ENCODE measurements around the gene ITGB5.

ITGB5 gene

DNA sequence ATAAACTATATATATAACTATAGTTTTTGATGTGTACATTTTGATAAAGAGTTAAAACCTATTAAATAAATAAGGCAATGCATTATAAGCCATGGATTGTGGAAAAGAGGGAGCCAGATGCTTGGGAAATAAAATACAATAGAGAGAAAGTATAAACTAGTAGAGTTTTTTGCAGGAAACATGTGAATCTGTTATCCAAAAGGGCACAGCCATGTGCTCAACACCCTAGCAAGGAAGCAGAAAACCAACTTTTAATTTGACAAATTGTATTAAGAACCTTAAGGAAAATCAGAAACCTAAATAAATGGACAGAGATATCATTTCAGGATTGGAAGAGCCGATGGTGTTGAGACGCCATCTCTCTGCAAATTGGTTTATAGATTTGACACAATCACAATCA, 63.5 kb downstream of the ITGB5 start:
- DNase-seq (ENCODE audit: low read depth, low spot score), result no peak
- no peak overlapping the region for H3K4me3 ChIP-seq (ENCODE audit: low read length)

DNA sequence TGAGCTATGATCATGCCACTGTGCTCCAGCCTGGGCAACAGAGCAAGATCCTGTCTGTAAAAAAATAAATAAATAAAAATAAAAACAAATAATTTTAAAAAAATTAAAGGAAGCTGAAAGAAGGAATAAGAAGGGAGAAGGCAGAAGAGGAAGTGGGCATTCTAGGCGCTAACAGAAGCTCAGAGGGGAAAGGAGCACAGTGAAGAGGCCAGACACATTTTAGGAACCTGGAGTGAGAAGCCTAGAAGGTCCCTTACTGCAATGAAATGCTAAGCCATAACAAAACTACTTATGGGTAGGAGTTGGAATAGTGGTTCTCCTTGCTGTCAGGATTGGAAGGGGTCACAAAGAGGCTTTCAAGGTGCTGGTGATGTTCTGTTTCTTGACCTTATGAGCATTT, 64.0 kb downstream of the ITGB5 start:
- H3K4me3 ChIP-seq (ENCODE audit: low read length), result no peak overlapping the region
- no peak for DNase-seq (ENCODE audit: low read depth, low spot score)

DNA sequence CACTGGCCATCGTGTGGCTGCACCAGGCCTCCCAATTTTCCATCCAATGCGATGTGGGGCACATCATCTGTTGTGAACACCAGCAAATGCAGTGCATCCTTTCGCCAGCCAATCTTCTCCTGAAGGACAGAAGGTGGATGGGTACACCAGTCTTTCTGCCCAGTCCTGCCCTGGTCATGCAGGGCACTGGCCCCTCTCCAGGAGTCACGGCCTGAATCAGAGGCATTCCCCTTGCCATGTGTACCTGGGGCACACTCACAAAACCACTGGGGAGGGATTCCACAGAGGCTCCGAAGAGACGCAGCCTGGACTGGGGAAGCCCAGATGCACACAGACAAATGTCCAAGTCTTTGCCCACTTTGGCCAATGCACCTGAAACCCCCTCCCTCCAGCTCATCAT, 65.8 kb downstream of the ITGB5 start:
- no peak overlapping the region for H3K4me3 ChIP-seq (ENCODE audit: low read length)
- DNase-seq (ENCODE audit: low read depth, low spot score), result no peak

DNA sequence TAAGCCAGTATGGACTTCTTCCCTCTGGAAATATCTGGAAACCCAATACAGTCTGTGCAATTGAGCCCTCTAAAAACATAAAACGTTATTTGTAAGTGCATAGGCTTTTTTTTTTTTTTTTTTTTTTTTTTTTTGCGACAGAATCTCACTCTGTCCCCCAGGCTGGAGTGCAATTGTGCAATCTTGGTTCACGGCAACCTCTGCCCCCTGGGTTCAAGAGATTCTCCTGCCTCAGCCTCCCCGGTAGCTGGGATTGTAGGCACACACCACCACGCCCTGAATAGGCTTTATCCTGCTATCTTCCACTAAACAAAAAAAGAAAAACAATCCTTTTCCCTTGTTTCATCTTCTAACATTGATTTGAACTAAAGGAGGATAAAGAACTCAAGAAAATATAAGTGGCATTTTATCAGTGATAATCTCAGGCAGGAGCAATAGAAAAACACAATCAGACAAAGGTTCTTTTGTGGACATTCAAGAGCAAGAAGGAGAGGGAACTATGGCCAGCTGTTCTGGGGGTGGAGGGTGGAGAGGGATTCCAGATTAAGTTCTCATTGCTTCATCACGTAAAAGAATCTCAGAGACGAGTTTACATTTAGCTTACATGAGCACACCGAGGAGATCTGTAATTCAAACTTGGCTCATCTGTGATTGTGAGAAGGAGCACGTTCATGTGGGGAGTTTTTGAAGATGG, 68.6 kb downstream of the ITGB5 start:
- no peak for DNase-seq (ENCODE audit: low read depth, low spot score)
- H3K4me3 ChIP-seq (ENCODE audit: low read length), result no peak overlapping the region

DNA sequence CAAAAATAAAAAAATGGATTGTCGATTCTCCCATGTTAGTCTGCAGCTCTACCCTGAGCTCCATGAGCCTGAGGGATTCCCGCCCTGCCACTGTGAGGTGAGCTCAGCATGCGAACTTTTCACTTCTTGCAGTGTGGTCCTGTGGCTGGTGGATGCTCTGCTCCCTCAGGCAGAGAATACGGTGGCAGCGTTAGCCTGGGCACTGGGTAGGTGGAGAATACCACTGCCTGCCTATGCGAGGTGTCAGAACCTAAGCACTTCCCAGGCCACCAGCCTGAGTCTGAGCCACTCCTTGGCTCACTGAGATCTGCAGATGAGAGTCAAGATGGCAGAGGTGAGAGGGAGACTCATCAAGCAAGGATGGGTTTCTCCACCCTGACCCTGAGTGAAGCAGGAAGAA, 70.1 kb downstream of the ITGB5 start:
- DNase-seq (ENCODE audit: low read depth, low spot score), result no peak
- H3K4me3 ChIP-seq (ENCODE audit: low read length), result no peak overlapping the region

DNA sequence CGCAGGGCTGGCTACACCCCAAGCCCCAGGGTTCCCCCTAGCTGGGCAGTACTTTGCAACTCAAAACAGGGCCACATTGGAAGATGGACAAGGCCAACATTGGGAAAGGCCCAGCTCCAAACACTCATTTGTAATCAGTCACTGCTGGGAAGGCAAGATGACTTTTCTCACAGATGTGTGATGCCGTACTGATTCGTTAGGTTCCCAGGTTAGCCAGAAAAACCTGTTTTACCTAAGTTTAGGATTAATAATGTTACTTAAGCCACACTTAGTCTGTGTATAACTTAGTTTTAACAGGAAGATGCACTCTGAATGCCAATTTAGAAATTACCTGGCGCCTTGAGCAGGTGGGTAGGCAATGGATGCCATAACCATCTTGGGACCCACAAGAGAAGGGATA, 71.0 kb downstream of the ITGB5 start:
- no peak for DNase-seq (ENCODE audit: low read depth, low spot score)
- no peak overlapping the region for H3K4me3 ChIP-seq (ENCODE audit: low read length)

DNA sequence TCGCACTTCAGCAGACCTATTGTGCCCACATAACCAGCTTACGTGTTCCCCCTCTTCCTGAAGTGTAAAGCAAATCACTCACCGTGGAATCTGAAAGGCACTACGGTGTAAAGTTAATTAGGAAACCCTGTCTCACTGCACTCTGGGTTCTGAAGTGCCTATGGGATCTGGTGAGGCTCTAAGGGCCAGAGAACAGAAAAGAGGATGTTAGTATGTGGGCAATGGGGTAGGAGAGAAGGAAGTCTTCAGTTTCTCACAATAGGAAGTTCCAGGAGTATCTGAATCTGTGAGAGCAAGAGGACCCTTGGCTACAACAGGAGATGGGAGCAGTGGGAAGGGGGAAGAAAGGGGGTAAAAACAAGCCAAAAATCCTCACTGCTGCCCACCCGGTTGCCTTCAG, 71.4 kb downstream of the ITGB5 start:
- H3K4me3 ChIP-seq (ENCODE audit: low read length), result no peak overlapping the region
- DNase-seq (ENCODE audit: low read depth, low spot score), result no peak

DNA sequence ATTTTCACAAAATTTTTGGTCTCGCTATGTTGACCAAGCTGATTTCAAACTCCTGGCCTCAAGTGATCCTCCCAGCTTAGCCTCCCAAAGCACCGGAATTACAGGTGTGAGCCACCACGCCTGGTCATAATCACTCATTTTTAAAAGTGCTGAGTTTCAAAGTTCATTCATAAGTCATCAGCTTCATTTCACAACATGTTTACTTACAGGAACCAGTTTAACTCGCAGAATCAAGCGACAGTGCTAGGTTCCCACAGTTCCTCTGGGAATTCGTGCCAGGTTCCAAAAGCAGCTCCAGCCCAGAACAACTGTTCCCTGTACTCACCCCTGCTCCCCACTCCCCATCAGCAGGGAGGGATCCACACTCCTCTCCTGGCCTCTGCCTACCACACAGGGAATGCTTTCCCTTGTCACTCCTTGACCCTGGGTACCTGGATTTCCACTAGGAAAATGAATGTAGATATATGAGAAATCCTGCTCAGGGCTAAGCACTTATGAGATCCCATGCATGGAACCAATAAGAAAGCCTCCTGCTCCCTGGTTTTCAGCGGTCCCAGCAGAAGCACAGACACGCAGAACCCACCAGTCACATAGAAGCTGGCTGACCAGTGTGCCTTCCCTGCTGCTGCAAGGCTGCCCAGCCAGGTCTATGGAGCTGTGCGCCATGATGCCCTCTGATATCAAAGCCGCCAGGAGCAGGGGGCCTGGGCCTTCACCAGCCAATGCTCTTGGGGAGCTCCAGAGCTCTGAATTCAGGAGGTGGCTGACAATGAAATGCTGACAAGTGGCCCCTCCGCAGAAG, 72.3 kb downstream of the ITGB5 start:
- no peak overlapping the region for H3K4me3 ChIP-seq (ENCODE audit: low read length)
- DNase-seq (ENCODE audit: low read depth, low spot score), result no peak

DNA sequence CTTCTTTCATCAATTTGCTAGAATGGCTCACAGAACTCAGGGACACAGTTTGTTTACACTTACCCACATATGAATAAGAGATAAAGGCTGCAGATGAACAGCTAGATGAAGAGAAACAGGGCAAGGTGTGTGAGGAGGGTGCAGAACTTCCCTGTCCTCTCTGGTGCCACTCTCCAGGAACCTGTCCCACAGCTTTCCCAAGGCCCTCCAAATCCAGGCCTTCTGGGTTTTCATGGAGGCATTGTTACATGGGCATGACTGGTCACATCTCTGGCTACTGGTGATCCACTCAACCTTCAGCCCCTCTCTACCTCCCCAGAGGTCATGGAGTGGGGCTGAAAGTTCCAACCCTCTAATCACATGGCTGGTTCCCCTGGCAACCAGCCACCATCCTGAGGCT, 73.6 kb downstream of the ITGB5 start:
- no peak overlapping the region for H3K4me3 ChIP-seq (ENCODE audit: low read length)
- DNase-seq (ENCODE audit: low read depth, low spot score), result no peak

DNA sequence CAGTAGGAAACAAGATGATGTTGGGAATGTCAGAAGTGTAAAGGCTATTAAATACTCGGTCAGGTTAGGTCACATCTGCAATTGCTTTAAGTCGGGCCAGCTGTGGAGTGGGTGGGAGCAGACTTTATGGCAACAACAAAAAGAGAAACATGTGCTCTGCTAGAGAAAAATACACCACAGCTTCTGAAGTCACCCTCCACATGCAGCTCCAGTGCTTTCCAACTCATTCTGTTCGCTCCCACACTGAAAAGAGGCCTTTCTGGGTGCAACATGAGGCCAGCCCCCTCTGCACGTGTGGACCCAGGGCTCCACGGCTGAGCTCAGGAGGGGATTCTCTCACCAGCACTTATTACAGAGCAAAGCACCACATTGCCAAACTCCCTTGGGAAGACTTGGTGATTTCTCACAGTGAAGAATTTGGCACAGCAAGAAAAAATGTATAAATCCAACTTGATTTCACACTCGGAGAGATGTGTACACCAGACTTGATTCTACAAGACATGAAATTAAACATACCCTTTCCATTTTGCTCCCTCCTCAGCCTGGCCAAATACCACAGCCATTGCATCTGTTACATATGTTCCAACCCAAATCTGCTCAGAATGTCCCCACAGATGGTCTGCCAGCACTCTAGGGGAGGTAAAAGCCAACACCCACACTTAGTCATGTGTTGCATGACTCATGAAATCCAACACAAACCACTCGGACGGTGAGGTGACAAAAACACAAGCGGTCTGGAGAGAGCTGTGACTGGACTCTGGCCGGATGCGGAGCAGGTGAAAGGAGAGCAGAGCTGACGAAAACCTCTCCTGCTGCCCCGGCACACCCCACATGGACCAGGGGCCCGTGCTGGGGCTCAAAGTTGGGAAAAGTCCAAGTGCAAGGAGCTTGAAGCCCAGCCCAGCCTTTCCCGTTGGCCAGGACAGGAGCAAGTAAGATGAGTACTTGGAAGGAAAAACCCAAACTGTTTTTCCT, 74.6 kb downstream of the ITGB5 start:
- H3K4me3 ChIP-seq (ENCODE audit: low read length), result no peak overlapping the region
- no peak for DNase-seq (ENCODE audit: low read depth, low spot score)

DNA sequence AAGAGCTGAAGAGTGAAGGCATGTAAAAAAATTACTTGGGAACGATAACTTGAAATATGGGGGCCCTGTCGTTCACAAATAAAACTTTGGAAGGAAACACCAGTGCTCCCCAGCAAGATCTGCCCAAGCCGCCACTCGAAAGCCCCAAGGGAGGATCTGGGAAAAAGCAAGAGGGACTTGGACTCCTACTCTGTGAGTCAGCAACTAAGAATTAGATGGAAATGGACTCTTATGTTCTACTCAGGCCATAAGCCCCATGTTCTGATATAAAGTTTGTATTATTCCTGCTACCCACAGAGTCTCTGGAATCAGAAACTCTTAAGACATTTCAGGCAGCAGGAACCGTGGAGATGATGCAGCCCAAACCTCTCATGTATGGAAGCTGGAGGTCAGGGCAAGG, 75.7 kb downstream of the ITGB5 start:
- H3K4me3 ChIP-seq (ENCODE audit: low read length), result no peak overlapping the region
- no peak for DNase-seq (ENCODE audit: low read depth, low spot score)

DNA sequence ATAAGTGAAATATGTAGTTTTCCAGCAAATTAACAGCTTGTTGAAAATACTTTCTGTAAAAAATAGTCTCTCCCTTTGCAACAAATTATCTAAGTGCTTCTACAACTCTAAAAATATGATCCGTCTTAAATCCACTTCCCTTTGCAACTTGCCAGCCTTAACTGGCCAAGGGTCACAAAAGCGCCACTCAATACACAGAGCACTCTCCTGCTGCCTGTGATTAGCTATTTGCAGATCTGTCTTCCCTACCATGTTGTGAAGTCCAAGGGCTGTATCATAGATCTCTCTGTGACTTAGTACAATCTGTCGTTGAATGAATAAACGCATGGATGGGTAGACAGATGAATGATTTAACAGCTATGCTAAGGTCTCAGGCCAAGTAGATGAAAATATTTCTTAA, 76.2 kb downstream of the ITGB5 start:
- DNase-seq (ENCODE audit: low read depth, low spot score), result no peak
- no peak overlapping the region for H3K4me3 ChIP-seq (ENCODE audit: low read length)

DNA sequence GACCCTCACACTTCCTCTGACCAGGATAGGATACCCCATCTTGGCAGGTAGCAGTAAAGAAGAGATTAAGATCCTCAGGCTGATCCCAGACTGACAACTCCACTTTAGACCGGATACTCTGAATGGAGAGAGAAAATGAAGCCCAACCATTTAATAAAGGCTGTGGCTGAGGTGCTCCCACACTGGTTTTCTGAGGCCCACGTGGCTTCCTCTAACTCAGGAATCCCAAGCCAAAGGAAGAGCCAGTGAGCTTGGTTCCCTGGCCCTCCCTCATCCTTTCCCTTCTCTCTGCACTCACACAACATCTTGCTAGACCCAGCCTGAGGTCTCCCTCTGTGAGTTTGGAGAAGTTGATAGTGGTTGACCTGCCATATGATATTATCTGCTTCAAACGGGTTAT, 78.1 kb downstream of the ITGB5 start:
- H3K4me3 ChIP-seq (ENCODE audit: low read length), result no peak overlapping the region
- no peak for DNase-seq (ENCODE audit: low read depth, low spot score)

DNA sequence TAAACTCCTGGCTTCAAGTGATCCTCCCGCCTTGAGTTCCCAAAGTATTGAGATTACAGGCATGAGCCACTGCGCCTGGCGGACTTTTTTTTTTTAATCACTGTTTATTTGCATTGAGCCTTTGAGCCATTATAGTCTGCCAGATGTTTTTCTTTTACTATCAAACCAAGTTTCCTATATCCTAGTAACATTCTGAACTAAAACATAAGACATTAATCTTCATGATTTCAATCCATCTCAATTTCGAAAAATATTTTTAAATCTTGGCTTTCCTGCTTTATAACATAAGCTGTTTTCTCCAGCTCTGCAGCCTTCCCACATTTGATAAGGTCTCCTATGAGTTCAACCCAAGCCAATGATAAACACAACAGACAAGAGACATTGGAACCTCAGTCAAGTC, 81.5 kb downstream of the ITGB5 start:
- H3K4me3 ChIP-seq (ENCODE audit: low read length), result no peak overlapping the region
- no peak for DNase-seq (ENCODE audit: low read depth, low spot score)

DNA sequence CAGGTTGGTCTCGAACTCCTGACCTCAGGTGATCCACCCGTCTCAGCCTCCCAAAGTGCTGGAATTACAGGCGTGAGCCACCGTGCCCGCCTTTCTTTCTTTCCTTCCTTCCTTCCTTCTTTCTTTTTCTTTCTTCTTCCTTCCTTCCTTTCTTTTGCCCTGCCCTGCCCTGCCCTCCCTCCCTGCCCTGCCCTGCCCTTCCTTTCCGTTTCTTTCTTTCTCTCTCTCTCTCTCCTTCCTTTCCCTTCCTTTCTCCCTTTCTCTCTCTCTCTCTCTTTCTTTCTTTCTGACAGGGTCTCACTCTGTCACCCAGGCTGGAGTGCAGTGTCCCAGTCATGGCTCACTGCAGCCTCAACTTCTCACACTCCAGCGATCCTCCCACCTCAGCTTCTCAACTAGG, 82.3 kb downstream of the ITGB5 start:
- H3K4me3 ChIP-seq (ENCODE audit: low read length), result no peak overlapping the region
- DNase-seq (ENCODE audit: low read depth, low spot score), result no peak

DNA sequence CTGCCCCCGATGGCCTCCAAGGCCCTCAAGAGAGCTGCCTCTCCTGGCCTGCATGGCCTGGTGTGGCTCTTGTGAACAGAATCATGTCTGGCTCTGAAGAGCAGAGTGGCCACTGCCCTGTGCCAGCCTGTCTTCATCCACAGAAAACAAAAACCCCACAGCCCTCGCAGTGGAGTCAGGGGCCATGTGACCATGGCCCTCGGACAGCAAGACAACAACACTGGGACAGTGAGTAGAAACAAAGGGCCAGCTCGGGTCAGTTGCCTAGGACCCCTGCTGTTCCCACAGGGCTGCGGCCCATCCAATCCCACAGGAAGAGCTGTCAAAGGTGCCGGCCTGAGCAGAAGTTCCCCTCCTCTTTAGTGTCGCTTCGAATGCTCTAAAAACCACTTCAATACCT, 84.5 kb downstream of the ITGB5 start:
- no peak for DNase-seq (ENCODE audit: low read depth, low spot score)

DNA sequence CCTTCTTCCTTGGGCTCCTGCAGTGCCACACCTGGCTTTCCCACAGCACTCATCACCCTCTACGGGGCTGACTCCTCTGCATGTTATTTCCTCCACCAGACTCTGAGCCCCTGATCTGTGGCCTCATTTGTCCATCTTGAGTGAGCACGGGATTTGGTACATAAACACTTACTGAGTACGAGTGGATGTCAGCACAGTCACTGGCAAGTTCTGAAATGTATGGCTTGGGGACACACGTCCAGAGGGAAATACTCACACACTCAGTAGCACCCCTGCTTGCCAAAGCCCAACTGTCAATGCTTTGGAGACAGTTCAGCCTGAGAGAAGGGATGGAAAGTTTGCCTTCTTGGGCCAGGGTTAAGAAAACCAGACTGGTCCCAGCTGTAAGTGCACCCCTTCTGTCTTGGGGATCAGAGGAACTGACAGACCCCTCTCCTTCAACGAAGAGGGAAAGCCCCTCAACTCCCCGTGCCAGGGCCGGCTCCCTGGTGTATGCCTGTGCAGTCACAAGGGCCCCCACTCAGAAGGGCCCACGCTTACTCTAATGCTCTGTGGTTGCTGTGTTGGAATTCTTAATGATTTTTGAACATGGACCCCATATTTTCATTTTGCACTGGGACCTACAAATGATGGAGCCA, 85.0 kb downstream of the ITGB5 start:
- no peak overlapping the region for H3K4me3 ChIP-seq (ENCODE audit: low read length)
- DNase-seq (ENCODE audit: low read depth, low spot score), result no peak

More for the DNA sequence above, 84.5 kb downstream of the ITGB5 start:
- no peak overlapping the region for H3K4me3 ChIP-seq (ENCODE audit: low read length)

DNA sequence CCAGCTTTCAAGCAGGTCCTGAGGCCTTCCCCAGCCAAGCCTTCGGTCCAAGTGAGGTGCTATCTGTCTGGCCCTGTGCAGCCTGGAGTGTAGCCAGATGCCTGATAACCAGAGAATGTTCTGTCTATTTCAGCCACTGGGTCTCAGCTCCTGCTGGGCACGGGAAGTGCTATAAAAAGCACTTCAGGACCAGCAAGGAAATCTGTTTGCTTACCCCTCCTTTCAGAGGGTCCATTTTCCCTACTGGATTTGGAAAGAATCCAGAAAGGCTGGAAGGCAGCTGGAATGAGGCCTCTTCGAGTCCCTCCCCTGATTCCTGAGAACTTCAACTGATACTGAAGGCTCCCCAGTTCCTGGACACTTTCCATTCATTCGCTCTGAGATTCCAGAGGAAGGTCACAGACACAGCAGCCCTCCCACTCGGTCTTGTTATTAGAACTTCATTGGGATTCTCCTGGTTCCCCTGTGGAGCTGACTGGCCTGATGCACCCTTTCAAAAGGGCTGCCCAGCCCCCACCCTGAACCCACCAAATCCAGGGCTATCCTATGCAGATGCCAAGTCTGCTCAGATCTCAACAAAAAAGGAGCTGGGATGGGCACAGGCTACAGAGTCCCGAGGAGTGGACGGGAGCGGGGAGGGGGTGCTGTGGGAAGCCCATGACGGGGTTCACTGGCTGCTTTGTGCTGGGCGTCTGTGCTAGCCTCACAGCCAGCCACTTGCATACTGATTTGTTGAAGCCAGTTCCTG, 86.5 kb downstream of the ITGB5 start:
- DNase-seq (ENCODE audit: low read depth, low spot score), result no peak
- H3K4me3 ChIP-seq (ENCODE audit: low read length), result no peak overlapping the region

DNA sequence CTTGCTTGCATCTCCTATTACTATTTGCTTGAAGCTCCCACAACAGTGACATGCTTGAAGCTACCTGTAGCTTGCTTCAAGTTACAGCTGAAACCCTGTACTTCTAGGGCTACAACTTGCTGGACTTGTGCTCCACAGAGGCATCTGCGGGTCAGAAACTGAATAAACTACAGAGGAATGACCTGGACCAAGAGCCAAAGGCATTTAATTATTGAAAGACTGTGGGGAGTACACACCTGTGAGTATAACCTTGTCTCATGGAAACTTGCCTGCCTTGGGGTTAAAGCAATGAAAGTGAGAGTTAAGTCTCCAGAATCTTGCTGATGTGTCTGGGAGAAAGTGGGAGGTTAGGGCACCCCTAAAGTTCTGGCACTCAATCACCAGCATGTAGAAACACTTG, 87.1 kb downstream of the ITGB5 start:
- H3K4me3 ChIP-seq (ENCODE audit: low read length), result no peak overlapping the region
- no peak for DNase-seq (ENCODE audit: low read depth, low spot score)

Measured in Jurkat, Clone E6-1 (cell line).